ENCODE measurements around the gene BCAN. TPM values are rescaled to one million over a fixed set of nuclear protein-coding genes. Genes with fewer than 3 reads are reported as not detected.
A peak's percentile ranks its signal among the peaks of the same experiment; 100 is the strongest.

The BCAN gene
- polyA plus RNA-seq, 2 of the 4 experiments (the other 2 are of a cell fraction): not detected

DNA sequence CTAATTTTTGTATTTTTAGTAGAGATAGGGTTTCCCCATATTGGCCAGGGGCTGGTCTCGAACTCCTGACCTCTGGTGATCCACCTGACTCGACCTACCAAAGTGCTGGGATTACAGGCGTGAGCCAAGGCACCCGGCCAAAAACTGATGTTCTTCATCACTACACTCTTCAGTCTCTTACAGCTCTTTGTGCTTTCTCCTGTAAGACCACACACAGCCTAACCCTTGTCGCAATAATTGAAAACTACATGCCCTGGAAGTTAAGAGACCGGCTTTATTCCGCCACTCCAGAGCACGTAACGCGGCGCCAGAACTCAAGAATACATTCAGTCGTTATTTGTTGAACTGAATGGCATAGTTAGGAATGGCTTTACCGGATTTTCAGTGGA lies 41.2 kb upstream of the BCAN start:
- no peak for FAIRE-seq
- peak overlapping the region; percentile 77 for H3K4me3 ChIP-seq
- ChIA-PET CTCF (interaction anchor here (0.5 to 5.1 kb wide), 12 partner anchors 9 to 217 kb away, joined by 3 to 23 read pairs (median 3); partner anchors contain the start of gene NAXE), POLR2A (interaction anchor here (1.8 to 2.3 kb wide), 3 partner anchors 9 to 143 kb away, joined by 5 to 16 read pairs (median 10); partner anchors contain the start of genes MEF2D and NAXE)
- no peak for DNase-seq (ENCODE audit: low read depth in 1 of 2, low spot score in 1 of 2)
- peaks cover 19% of the 10 kb centered on the region for H3K4me1 ChIP-seq
- 4% methylated on average over 13 of the region's 13 CpGs for WGBS (ENCODE audit: missing lambda C conversion rate)
- TF ChIP-seq, protein P1, sequence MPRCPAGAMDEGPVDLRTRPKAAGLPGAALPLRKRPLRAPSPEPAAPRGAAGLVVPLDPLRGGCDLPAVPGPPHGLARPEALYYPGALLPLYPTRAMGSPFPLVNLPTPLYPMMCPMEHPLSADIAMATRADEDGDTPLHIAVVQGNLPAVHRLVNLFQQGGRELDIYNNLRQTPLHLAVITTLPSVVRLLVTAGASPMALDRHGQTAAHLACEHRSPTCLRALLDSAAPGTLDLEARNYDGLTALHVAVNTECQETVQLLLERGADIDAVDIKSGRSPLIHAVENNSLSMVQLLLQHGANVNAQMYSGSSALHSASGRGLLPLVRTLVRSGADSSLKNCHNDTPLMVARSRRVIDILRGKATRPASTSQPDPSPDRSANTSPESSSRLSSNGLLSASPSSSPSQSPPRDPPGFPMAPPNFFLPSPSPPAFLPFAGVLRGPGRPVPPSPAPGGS (IDR thresholded peaks at IDR 0.05): no peak
- TF ChIP-seq, protein P2, sequence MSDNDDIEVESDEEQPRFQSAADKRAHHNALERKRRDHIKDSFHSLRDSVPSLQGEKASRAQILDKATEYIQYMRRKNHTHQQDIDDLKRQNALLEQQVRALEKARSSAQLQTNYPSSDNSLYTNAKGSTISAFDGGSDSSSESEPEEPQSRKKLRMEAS (IDR thresholded peaks at IDR 0.05): no peak
- no peak for TF ChIP-seq SMC3 (IDR thresholded peaks at IDR 0.05)
- no peak for TF ChIP-seq ESRRA (IDR thresholded peaks at IDR 0.05; ENCODE audit: borderline replicate concordance, low read length)
- H3K27ac ChIP-seq: peak overlapping the region; percentile 86 to 94
- H3K9me3 ChIP-seq: no peaks in the 10 kb centered on the region
- peak overlapping the region; percentile 80 for H3K4me2 ChIP-seq
- ATAC-seq: no peak; a peak in 1 of 6 replicates

DNA sequence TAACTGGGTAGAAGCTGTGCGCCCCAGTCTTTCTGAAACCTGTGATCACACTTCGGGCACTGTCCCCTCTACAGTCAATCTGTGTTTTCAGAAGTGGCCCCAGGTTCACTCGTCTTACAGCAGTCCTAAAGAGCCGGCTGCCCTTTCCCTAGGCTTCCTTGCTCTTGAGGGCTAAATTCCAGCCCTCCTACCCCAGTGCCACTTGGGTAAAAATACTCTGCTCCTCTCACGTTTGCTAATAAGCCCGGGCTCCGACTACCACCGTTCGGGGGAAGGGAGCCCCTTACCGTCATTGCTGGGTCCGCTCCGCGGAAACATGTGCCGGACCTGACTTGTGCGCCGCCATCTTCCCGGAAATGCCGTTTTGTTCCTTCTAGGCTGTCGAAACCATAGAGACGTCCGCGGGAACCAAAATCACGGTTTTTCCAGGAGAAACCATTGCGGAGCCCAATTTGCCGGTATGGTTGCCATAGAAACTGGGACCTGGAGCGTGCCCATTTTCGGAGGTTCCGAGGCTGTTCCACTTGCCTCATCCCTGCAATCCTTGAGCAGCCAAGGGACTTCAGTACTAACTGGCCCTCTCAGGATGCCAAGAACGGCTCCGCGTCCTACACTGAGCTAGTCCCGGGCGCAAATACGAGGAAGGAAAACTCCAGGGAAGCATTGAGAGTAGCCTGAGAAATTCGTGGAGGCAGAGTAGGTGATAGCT lies 40.6 kb upstream of the BCAN start, which contains the start of gene GPATCH4:
GPATCH4 (minus strand) TSS at position 358 of the 709 bp plus-strand sequence.
- ChIA-PET CTCF (interaction anchor here (0.5 to 5.1 kb wide), 9 partner anchors 9 to 217 kb away, joined by 3 to 23 read pairs (median 3); partner anchors contain the start of gene NAXE), POLR2A (interaction anchor here (0.9 to 2.3 kb wide), 3 partner anchors 10 to 144 kb away, joined by 3 to 16 read pairs (median 10); partner anchors contain the start of genes MEF2D and NAXE)
- H3K9me3 ChIP-seq: no peaks in the 10 kb centered on the region
- under 1% methylated on average over 30 of the region's 35 CpGs for WGBS (ENCODE audit: missing lambda C conversion rate)
- FAIRE-seq: no peak
- peak within 1 kb of the TSS; percentile 80 for H3K4me2 ChIP-seq
- H3K27ac ChIP-seq: peak within 1 kb of the TSS; percentile 86 to 94
- peak; percentile 86 to 87 for ATAC-seq
- peaks cover 19% of the 10 kb centered on the region for H3K4me1 ChIP-seq
- peak; percentile 89 to 92 for DNase-seq (ENCODE audit: low read depth in 1 of 2, low spot score in 1 of 2)
- H3K4me3 ChIP-seq: peak within 1 kb of the TSS; percentile 77
- TF ChIP-seq SREBF2 (IDR thresholded peaks at IDR 0.05): no peak
- TF ChIP-seq, protein P3, sequence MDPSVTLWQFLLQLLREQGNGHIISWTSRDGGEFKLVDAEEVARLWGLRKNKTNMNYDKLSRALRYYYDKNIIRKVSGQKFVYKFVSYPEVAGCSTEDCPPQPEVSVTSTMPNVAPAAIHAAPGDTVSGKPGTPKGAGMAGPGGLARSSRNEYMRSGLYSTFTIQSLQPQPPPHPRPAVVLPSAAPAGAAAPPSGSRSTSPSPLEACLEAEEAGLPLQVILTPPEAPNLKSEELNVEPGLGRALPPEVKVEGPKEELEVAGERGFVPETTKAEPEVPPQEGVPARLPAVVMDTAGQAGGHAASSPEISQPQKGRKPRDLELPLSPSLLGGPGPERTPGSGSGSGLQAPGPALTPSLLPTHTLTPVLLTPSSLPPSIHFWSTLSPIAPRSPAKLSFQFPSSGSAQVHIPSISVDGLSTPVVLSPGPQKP (IDR thresholded peaks at IDR 0.05; ENCODE audit: low read depth, low read length): no peak
- TF ChIP-seq, protein P4, sequence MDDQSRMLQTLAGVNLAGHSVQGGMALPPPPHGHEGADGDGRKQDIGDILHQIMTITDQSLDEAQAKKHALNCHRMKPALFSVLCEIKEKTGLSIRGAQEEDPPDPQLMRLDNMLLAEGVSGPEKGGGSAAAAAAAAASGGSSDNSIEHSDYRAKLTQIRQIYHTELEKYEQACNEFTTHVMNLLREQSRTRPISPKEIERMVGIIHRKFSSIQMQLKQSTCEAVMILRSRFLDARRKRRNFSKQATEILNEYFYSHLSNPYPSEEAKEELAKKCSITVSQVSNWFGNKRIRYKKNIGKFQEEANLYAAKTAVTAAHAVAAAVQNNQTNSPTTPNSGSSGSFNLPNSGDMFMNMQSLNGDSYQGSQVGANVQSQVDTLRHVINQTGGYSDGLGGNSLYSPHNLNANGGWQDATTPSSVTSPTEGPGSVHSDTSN (IDR thresholded peaks at IDR 0.05): 0 out of 2 replicates have a peak, but pooled peaks have one; percentile 59
- TF ChIP-seq POLR2A (IDR thresholded peaks at IDR 0.05; ENCODE audit: low read length): peak; percentile 87
- TF ChIP-seq MYC (IDR thresholded peaks at IDR 0.05; ENCODE audit: borderline replicate concordance, low read length): peak; percentile 97
- no peak for TF ChIP-seq TP53 (CRISPR knock-in tag; IDR thresholded peaks at IDR 0.05)
- peak; percentile 76; the same call in 1 of the 2 replicates for TF ChIP-seq EHF (CRISPR knock-in tag; IDR thresholded peaks at IDR 0.05)
- TF ChIP-seq, protein P5, sequence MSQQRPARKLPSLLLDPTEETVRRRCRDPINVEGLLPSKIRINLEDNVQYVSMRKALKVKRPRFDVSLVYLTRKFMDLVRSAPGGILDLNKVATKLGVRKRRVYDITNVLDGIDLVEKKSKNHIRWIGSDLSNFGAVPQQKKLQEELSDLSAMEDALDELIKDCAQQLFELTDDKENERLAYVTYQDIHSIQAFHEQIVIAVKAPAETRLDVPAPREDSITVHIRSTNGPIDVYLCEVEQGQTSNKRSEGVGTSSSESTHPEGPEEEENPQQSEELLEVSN (IDR thresholded peaks at IDR 0.05; ENCODE audit: borderline replicate concordance, low read depth): peak; percentile 43
- peak; percentile 76 for TF ChIP-seq PHF8 (IDR thresholded peaks at IDR 0.05; ENCODE audit: borderline replicate concordance, low read depth)
- TF ChIP-seq, protein P6, sequence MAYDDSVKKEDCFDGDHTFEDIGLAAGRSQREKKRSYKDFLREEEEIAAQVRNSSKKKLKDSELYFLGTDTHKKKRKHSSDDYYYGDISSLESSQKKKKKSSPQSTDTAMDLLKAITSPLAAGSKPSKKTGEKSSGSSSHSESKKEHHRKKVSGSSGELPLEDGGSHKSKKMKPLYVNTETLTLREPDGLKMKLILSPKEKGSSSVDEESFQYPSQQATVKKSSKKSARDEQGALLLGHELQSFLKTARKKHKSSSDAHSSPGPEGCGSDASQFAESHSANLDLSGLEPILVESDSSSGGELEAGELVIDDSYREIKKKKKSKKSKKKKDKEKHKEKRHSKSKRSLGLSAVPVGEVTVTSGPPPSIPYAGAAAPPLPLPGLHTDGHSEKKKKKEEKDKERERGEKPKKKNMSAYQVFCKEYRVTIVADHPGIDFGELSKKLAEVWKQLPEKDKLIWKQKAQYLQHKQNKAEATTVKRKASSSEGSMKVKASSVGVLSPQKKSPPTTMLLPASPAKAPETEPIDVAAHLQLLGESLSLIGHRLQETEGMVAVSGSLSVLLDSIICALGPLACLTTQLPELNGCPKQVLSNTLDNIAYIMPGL (CRISPR knock-in tag; IDR thresholded peaks at IDR 0.05; ENCODE audit: borderline replicate concordance): 0 out of 2 replicates have a peak, but pooled peaks have one; percentile 63
- TF ChIP-seq, protein P7, sequence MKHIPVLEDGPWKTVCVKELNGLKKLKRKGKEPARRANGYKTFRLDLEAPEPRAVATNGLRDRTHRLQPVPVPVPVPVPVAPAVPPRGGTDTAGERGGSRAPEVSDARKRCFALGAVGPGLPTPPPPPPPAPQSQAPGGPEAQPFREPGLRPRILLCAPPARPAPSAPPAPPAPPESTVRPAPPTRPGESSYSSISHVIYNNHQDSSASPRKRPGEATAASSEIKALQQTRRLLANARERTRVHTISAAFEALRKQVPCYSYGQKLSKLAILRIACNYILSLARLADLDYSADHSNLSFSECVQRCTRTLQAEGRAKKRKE (CRISPR knock-in tag; IDR thresholded peaks at IDR 0.05; ENCODE audit: low read depth): 0 out of 2 replicates have a peak, but pooled peaks have one; percentile 52
- no peak for TF ChIP-seq ESRRA (IDR thresholded peaks at IDR 0.05; ENCODE audit: borderline replicate concordance, low read length)
- no peak for TF ChIP-seq NR3C1 (IDR thresholded peaks at IDR 0.05)
- TF ChIP-seq BHLHE40 (IDR thresholded peaks at IDR 0.05; ENCODE audit: low read depth, low read length): no peak
- TF ChIP-seq, protein P2 (IDR thresholded peaks at IDR 0.05): peak; percentile 99
- TF ChIP-seq, protein P8, sequence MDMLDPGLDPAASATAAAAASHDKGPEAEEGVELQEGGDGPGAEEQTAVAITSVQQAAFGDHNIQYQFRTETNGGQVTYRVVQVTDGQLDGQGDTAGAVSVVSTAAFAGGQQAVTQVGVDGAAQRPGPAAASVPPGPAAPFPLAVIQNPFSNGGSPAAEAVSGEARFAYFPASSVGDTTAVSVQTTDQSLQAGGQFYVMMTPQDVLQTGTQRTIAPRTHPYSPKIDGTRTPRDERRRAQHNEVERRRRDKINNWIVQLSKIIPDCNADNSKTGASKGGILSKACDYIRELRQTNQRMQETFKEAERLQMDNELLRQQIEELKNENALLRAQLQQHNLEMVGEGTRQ (IDR thresholded peaks at IDR 0.05): no peak
- TF ChIP-seq KDM5A (IDR thresholded peaks at IDR 0.05): peak; percentile 86
- 0 out of 2 replicates have a peak, but pooled peaks have one; percentile 25 for TF ChIP-seq FOSB (CRISPR knock-in tag; IDR thresholded peaks at IDR 0.05)
- no peak for TF ChIP-seq RARB (CRISPR knock-in tag; IDR thresholded peaks at IDR 0.05)
- peak in 1 of 2 experiments; percentile 28; a peak in 1 of 4 replicates for TF ChIP-seq CEBPB (IDR thresholded peaks at IDR 0.05)
- no peak for TF ChIP-seq POLR2AphosphoS2 (conservative IDR thresholded peaks at IDR 0.05; ENCODE audit: low read length)
- TF ChIP-seq, protein P9, sequence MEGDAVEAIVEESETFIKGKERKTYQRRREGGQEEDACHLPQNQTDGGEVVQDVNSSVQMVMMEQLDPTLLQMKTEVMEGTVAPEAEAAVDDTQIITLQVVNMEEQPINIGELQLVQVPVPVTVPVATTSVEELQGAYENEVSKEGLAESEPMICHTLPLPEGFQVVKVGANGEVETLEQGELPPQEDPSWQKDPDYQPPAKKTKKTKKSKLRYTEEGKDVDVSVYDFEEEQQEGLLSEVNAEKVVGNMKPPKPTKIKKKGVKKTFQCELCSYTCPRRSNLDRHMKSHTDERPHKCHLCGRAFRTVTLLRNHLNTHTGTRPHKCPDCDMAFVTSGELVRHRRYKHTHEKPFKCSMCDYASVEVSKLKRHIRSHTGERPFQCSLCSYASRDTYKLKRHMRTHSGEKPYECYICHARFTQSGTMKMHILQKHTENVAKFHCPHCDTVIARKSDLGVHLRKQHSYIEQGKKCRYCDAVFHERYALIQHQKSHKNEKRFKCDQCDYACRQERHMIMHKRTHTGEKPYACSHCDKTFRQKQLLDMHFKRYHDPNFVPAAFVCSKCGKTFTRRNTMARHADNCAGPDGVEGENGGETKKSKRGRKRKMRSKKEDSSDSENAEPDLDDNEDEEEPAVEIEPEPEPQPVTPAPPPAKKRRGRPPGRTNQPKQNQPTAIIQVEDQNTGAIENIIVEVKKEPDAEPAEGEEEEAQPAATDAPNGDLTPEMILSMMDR (IDR thresholded peaks at IDR 0.05): no peak

All from A549 (cell line).